ENCODE results near the gene MAP4K4. TPM values are rescaled to one million over a fixed set of nuclear protein-coding genes. Genes with fewer than 3 reads are reported as not detected.

MAP4K4 gene
- total and polyA plus RNA-seq, 2 of the 4 experiments (the other 2 are of a cell fraction) = 89.4 to 124 TPM

- Histone ChIP-seq H2AFZ (replicated peaks; ENCODE audit: low read length, poor library complexity) (no peak overlapping the region), H3K4ac (ENCODE audit: low read depth, low read length) (no peak overlapping the region), H3K4me2 (ENCODE audit: low read depth, low read length) (no peak overlapping the region), H3K36me3 (ENCODE audit: control insufficient read depth, insufficient read depth, low read length) (peaks cover 4% of the 10 kb centered on the region; the same call in 1 of the 2 replicates), H2AK5ac (ENCODE audit: low read depth, low read length) (no peak overlapping the region), H2BK20ac (ENCODE audit: low read depth, low read length) (no peak overlapping the region), H3K9ac (ENCODE audit: low read depth, low read length) (no peak overlapping the region), H3K4me1 (ENCODE audit: control insufficient read depth, insufficient read depth, low read length) (peaks cover 23% of the 10 kb centered on the region), H4K20me1 (ENCODE audit: insufficient read depth, low read length) (peaks cover 99% of the 10 kb centered on the region), H3K27me3 (ENCODE audit: control insufficient read depth, insufficient read depth, low read length) (no peaks in the 10 kb centered on the region), H2AK9ac (replicated peaks; ENCODE audit: low read depth, low read length, poor library complexity) (no peak overlapping the region), H4K5ac (ENCODE audit: low read depth, low read length) (no peak overlapping the region), H2BK120ac (ENCODE audit: low read depth, low read length) (no peak overlapping the region), H3K23ac (ENCODE audit: low read depth, low read length) (peak overlapping the region; percentile 13; the same call in 1 of the 2 replicates), H2BK15ac (ENCODE audit: low read depth, low read length) (no peak overlapping the region), H3K4me3 (ENCODE audit: insufficient read depth, low read depth, low read length) (no peak overlapping the region), H3K79me1 (ENCODE audit: low read depth in 1 of 2, low read length in 2 of 2) (peaks cover 7 to 75% of the 10 kb centered on the region in 2 experiments; a peak in 2 of 4 replicates), H3K14ac (replicated peaks; ENCODE audit: low read depth, low read length) (no peak overlapping the region), H3K9me1 (ENCODE audit: insufficient read depth, low read length) (peaks cover 20% of the 10 kb centered on the region), H4K8ac (ENCODE audit: low read depth in 2 of 2, low read length in 2 of 2) (no peak overlapping the region), H3K56ac (ENCODE audit: extremely low read depth, insufficient read depth, low read length) (no peak overlapping the region), H3K9me3 (ENCODE audit: control insufficient read depth, insufficient read depth, low read length) (no peaks in the 10 kb centered on the region), H3K18ac (ENCODE audit: low read depth, low read length) (no peak overlapping the region), H2BK5ac (ENCODE audit: low read depth, low read length, poor library complexity, severe bottlenecking) (no peak overlapping the region), H4K91ac (ENCODE audit: insufficient read depth, low read depth, low read length) (no peak overlapping the region), H3K27ac (ENCODE audit: insufficient read depth, low read length) (no peak overlapping the region)
- ChIA-PET CTCF (no interaction called here), POLR2A (ENCODE audit: unreplicated experiment) (no interaction called here)
- DNase-seq (no peak), ATAC-seq (ENCODE audit: low read depth) (no peak; the same call in 1 of the 2 replicates)
- TF ChIP-seq BHLHE40 (IDR thresholded peaks at IDR 0.05; ENCODE audit: low read depth, low read length) (no peak), RFX5 (IDR thresholded peaks at IDR 0.05; ENCODE audit: low read depth, low read length) (no peak)
- dilution Hi-C loops (cut with HindIII; ENCODE audit: low sequenced_read_pairs, unreplicated experiment) = no loop called here
- in situ Hi-C loops (cut with MboI; ENCODE audit: low sequenced_read_pairs) = no loop called here
- 88% methylated on average over 1 of the region's 4 CpGs; no CpG with 5 or more reads in 1 of the 2 experiments for WGBS, 2 experiments (ENCODE audit: extremely low coverage in 2 of 2, insufficient read length in 1 of 2)
- intact Hi-C loops (cut with micrococcal nuclease) = no loop called here
- no TSS peak for BruUV-seq (replicated peaks)
Observed at GRCh38 chr2:101723371-101724124, 26.0 kb downstream of the MAP4K4 start.
